Activated CD8-positive, alpha-beta memory T cell treated with anti-CD3 and anti-CD28 coated beads, Interleukin-2, amount 50 U/mL, for 48 hours (primary cell): ENCODE measurements around the gene TAF1C.
"Not testable (repeated sequence)": the region's sequence is repeated elsewhere in the genome, so short reads cannot be mapped to it uniquely, and the experiment has no call there.

Experiments
- DNase-seq: peaks from one replicate; pipeline ENCODE4 v3.0.0-alpha.2; 2020

The TAF1C gene

GRCh38 chr16:84207251-84207650, 20.4 kb upstream of the TAF1C start:
- DNase-seq, result no peak

- no peak for DNase-seq
Observed at GRCh38 chr16:84205976-84206691, 19.3 kb upstream of the TAF1C start.

- DNase-seq, result not testable (repeated sequence)
Observed at GRCh38 chr16:84205123-84205522, 18.3 kb upstream of the TAF1C start.

GRCh38 chr16:84204551-84204950, 17.7 kb upstream of the TAF1C start:
- DNase-seq, result not testable (repeated sequence)

- DNase-seq, result no peak
Observed at GRCh38 chr16:84199861-84200260, 13.0 kb upstream of the TAF1C start.

- no peak for DNase-seq
Observed at GRCh38 chr16:84199097-84199496, 12.2 kb upstream of the TAF1C start.

- DNase-seq, result no peak
Observed at GRCh38 chr16:84198401-84198800, 11.5 kb upstream of the TAF1C start.

DNA sequence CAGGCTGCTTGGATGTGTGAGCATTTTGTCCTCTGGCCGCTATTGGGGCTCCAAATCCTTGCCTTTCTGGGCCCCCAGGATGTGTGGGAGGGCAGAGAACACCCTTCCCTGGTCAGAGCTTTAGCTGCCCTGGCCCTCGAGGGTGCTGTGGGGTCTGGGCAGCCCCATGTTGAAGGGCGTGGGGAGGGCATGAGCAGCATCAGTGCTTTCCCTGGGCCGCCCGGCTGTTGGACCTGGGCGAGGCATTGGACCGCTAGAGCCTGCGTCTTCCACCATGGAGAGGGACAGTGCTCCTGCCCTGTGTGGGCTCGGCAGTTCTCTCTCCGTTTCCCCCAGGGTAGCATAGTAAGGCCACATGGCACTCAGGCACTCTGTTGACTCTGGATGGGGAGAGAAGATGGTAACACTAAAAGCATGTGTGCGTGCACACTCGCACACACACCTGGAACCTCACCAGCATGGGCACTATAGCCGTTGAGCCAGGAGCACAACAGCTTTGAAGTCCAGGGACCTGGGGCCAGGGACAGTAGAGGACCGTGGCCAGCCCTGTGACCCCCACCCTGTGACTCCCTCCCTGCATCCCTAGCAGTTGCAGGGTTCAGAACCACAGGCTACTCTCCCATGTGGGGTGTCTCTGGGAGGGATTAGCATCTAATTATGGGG, 10.7 kb upstream of the TAF1C start:
- DNase-seq, result no peak

- DNase-seq, result no peak
Observed at GRCh38 chr16:84196727-84197394, 10.0 kb upstream of the TAF1C start.

GRCh38 chr16:84196101-84196500, 9.2 kb upstream of the TAF1C start:
- no peak for DNase-seq

DNA sequence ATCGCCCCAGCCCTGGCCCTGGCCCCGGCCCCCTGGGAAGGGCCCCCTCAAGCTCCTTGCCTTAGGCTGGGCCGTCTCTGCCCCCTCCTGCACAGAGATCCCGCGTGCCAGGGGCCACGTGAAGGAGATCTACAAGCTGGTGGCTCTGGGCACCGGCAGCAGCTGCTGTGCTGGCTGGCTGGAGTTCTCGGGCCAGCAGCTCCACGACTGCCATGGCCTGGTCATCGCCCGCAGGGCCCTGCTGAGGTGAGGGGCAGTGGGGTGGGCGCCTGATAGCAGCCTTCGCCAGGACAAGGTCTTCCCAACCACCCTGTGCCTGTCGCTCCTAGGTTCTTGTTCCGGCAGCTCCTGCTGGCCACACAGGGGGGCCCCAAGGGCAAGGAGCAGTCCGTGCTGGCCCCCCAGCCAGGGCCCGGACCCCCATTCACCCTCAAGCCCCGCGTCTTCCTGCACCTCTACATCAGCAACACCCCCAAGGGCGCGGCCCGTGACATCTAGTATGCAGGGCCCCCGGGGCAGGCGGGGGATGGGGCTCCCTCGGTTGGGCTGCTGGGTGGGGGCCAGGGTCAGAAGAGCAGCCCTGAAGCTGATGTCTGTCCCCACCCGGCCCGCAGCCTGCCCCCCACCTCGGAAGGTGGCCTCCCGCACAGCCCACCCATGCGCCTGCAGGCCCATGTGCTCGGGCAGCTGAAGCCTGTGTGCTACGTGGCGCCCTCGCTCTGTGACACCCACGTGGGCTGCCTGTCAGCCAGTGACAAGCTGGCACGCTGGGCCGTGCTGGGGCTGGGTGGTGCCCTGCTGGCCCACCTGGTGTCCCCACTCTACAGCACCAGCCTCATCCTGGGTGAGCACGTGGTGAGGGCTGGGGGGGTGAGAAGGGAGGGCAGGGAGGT, 8.6 kb upstream of the TAF1C start:
- no peak for DNase-seq

DNA sequence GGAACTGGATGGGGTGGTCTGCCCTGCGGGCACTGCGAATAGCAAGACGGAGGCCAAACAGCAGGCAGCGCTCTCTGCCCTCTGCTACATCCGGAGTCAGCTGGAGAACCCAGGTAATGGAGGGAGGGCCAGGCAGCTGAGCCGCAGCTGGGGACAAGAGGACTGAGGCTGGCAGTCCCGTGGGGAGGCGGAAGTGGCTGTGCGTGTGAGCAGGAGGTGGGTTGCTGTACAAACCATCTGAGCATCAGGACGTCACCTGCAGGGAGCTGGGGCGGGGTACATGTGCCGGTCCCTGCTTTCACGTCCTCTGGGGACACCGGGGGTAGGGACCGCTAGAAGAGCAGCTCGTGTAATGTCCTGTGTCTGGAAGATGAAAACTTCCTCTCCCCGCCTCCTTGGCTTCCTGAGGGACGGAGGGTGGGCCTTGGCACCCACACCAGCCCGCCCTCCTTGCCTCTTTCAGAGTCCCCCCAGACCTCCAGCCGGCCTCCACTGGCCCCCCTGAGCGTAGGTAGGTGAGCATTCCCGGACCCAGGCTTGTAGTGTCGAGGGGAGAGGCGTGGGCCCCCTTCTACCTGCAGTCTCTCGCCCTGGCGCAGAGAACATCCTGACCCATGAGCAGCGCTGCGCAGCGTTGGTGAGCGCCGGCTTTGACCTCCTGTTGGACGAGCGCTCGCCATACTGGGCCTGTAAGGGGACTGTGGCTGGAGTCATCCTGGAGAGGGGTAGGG, 7.8 kb upstream of the TAF1C start:
- DNase-seq, result peak; percentile 69

DNA sequence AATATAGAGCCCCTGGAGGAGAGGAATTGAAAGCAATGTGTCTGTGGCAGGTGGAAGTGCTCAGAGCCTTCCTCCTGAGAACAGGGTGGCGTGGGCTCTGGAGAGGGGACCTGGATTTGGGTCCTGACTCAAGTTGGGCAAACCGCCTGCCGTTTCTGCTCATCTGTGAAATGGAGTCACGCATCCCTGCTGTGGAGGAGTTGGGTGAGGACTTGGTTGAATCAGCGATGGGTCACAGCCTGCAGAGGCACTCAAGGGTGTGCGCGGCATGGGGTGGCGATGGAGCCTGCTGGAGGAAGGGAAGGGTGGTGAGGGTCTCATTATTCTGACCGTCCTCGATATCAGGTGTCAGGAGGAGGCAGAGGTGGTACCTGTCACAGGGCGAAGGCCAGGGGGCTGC, 7.2 kb upstream of the TAF1C start:
- DNase-seq, result no peak

DNA sequence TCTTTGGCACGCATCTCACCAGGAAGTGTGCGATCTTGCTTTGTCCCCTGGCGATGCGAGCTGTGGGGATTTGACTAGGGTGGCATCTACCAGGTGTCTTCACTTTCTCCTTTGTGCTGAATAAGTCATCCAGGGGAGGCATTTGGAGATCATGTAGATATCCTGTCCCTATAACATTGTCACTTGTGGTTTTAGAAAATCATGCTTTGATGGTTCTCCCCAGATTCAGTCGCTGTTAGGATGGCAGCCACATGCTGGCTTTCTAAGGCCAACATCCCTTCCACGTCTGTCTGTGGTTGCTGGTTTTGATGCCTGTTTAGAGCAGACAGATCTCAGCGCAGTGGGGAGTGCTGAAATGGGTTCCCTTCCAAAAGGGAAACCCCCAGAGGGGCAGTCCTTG, 6.6 kb upstream of the TAF1C start:
- no peak for DNase-seq

- no peak for DNase-seq
Observed at GRCh38 chr16:84191466-84191865, 4.6 kb upstream of the TAF1C start.

DNA sequence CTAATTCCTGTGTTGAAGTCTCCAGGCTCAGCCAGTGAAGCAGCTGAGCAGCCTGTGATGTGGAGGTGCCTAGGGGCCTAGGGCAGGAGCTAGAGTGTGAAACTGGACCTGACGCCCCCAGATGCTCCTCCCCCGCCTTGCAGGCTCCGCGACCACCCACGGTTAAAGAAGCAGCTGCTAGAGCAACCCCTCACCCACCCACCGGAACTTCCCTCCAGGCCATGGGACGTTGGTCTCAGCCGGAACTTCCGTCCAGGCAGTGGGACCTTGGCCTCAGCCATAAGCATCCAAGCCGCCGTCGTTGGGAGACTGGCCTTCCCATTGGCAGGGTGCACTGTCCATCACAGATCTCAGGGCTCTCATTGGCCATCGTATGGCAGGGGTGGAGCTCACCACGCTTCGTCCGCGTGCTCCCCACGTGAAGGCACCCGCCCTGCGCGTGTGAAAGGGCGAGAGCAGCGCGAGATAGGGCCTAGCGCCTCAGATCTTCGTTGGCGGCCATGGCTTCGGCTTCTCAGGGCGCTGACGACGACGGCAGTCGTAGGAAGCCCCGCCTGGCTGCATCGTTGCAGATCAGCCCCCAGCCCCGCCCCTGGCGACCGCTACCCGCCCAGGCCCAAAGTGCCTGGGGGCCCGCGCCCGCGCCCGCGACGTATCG, 4.0 kb upstream of the TAF1C start, which contains the start of gene ADAD2:
Gene ADAD2, plus strand, starts transcription at position 427 of the 658 bp plus-strand sequence. Its CDS starts 74 bp downstream, at position 501.
- DNase-seq, result no peak

- no peak for DNase-seq
Observed at GRCh38 chr16:84184775-84185174, 2.1 kb downstream of the TAF1C start.

GRCh38 chr16:84183911-84184591, 2.8 kb downstream of the TAF1C start:
- no peak for DNase-seq

DNA sequence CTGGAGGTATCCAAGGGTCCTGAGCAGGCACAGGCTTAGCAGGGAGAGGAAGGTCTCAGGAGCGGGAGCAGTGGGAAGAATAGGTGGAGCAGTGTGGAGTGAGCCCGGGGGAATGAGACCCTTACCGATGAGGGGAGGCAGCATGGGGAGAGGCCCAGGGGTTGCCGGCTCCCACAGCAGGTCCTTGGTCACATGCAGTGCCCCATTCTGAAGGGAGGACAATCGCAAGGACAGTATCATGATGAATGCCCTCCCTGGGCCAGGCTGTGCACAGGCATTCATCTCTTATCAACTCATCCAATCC, 3.3 kb downstream of the TAF1C start:
- DNase-seq, result no peak

DNA sequence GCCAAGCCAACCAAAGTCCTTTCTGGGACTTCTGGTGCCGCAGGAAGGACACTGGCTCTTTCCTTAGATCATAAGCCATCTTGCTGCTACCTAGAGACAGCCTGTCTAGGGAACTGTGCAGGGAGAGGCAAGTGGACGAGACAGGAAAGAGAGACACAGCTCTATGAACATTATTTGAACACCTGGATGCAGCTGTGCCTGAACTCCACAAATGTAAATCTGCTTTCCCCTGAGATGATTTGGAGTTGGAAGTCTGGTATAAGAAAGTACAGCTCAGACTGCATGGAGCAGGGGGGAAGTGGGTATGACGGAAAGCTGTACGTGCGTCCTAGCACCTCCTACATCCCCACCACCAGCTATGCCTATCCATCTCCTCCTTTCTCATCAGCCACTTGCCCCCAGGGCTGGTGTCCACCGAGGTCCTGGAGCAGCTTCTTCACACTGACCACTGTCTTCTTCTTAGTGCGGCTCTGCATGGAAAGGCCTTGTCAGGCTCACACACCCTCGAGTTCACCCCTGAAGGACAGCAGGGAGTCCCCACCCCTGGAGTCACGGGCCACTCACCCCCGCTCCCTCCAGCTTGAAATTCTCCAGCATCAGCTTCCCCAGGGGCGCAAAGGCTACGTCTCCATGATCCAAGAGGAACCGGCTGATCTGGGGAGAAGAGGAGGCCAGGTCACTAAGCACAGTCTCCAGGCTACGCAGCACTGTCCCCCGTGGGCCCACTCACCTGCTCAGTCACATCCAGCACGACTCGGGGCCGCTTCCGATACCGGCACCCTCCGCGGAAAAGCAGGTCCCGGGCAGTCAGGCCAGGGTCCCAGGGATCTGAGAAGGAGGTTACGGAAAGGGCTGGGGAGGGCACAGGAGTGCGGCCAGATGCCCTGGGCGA, 3.9 kb downstream of the TAF1C start:
- no peak for DNase-seq
